ENCODE results near the gene EIF5. TPM values are rescaled to one million over a fixed set of nuclear protein-coding genes. Genes with fewer than 3 reads are reported as not detected.

EIF5 gene
- total and polyA plus RNA-seq, 2 experiments from 2014 or later = 194 to 634 TPM

- TF ChIP-seq EZH2phosphoT487 (IDR thresholded peaks at IDR 0.05; ENCODE audit: unreplicated experiment) (no peak), REST (IDR thresholded peaks at IDR 0.05; ENCODE audit: unreplicated experiment) (no peak)
- TF ChIP-seq, protein P1, sequence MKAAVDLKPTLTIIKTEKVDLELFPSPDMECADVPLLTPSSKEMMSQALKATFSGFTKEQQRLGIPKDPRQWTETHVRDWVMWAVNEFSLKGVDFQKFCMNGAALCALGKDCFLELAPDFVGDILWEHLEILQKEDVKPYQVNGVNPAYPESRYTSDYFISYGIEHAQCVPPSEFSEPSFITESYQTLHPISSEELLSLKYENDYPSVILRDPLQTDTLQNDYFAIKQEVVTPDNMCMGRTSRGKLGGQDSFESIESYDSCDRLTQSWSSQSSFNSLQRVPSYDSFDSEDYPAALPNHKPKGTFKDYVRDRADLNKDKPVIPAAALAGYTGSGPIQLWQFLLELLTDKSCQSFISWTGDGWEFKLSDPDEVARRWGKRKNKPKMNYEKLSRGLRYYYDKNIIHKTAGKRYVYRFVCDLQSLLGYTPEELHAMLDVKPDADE (IDR thresholded peaks at IDR 0.05) = no peak
- Mint-ChIP-seq H3K4me3 (no peak overlapping the region), H3K9me3 (peaks cover 7% of the 10 kb centered on the region; the same call in 2 of the 3 replicates), H3K27ac (no peak overlapping the region), H3K4me1 (peaks cover 15% of the 10 kb centered on the region), H3K36me3 (ENCODE audit: low read depth) (peaks cover 97% of the 10 kb centered on the region), H3K27me3 (ENCODE audit: insufficient read depth, low read depth, poor library complexity) (peaks cover 13% of the 10 kb centered on the region)
- Histone ChIP-seq H3K4me1 (ENCODE audit: insufficient read depth) (peaks cover 8% of the 10 kb centered on the region; the same call in 1 of the 2 replicates), H3K79me2 (replicated peaks; ENCODE audit: insufficient read depth) (peaks cover 42% of the 10 kb centered on the region), H4K20me1 (replicated peaks; ENCODE audit: insufficient read depth) (peaks cover 83% of the 10 kb centered on the region), H3K4me3 (no peak overlapping the region), H3K27me3 (ENCODE audit: insufficient read depth) (no peaks in the 10 kb centered on the region), H3K27ac (ENCODE audit: low read depth) (no peak overlapping the region; the same call in 1 of the 2 replicates), H3K36me3 (ENCODE audit: insufficient read depth) (peaks cover 87% of the 10 kb centered on the region), H3K9me2 (ENCODE audit: insufficient read depth) (no peaks in the 10 kb centered on the region), H3F3A (replicated peaks; ENCODE audit: low read depth) (peaks cover 90% of the 10 kb centered on the region), H2AFZ (no peak overlapping the region), H3K4me2 (no peak overlapping the region)
- no peak for ATAC-seq
- DNase-seq (ENCODE audit: low spot score) = no peak
Measured at GRCh38 chr14:103339561-103339960, 5.5 kb downstream of the EIF5 start.

GRCh38 chr14:103340480-103341212, 6.6 kb downstream of the EIF5 start:
- Histone ChIP-seq H2AFZ (no peak overlapping the region), H3F3A (replicated peaks; ENCODE audit: low read depth) (peaks cover 88% of the 10 kb centered on the region), H3K4me3 (no peak overlapping the region), H3K4me1 (ENCODE audit: insufficient read depth) (peaks cover 7% of the 10 kb centered on the region), H3K27me3 (ENCODE audit: insufficient read depth) (no peaks in the 10 kb centered on the region), H3K79me2 (replicated peaks; ENCODE audit: insufficient read depth) (peaks cover 31% of the 10 kb centered on the region), H3K4me2 (no peak overlapping the region), H3K36me3 (ENCODE audit: insufficient read depth) (peaks cover 85% of the 10 kb centered on the region), H3K27ac (ENCODE audit: low read depth) (no peak overlapping the region; the same call in 1 of the 2 replicates), H4K20me1 (replicated peaks; ENCODE audit: insufficient read depth) (peaks cover 78% of the 10 kb centered on the region), H3K9me2 (ENCODE audit: insufficient read depth) (no peaks in the 10 kb centered on the region)
- Mint-ChIP-seq H3K27ac (no peak overlapping the region), H3K27me3 (ENCODE audit: insufficient read depth, low read depth, poor library complexity) (peaks cover 8% of the 10 kb centered on the region), H3K9me3 (peaks cover 2% of the 10 kb centered on the region; the same call in 1 of the 3 replicates), H3K36me3 (ENCODE audit: low read depth) (peaks cover 99% of the 10 kb centered on the region), H3K4me1 (peaks cover 13% of the 10 kb centered on the region), H3K4me3 (no peak overlapping the region)
- no peak for TF ChIP-seq REST (IDR thresholded peaks at IDR 0.05; ENCODE audit: unreplicated experiment)
- no peak for ATAC-seq
- DNase-seq (ENCODE audit: low spot score) = no peak
